Endodermal cell (in vitro differentiated cells): ENCODE results near the gene MEGF11. TPM values are rescaled to one million over a fixed set of nuclear protein-coding genes. Genes with fewer than 3 reads are reported as not detected.
A peak's percentile ranks its signal among the peaks of the same experiment; 100 is the strongest.

Experiments used
- DNase-seq: peaks from one replicate; pipeline ENCODE4 v3.0.0-alpha.2; 2017
- H3K27ac ChIP-seq: 2 replicates; pipeline ENCODE4 v1.5.1; 2013; ENCODE audit warnings: mild to moderate bottlenecking, low read depth, low read length, moderate library complexity
- H3K27me3 ChIP-seq: 2 replicates; pipeline ENCODE4 v1.6.1; 2013; ENCODE audit warnings: mild to moderate bottlenecking, low read length, moderate library complexity; ENCODE audit not compliant: insufficient read depth, control insufficient read depth, poor library complexity, severe bottlenecking
- H3K36me3 ChIP-seq: 2 replicates; pipeline ENCODE4 v1.7.0; 2013; ENCODE audit warnings: mild to moderate bottlenecking, low read length, moderate library complexity; ENCODE audit not compliant: control insufficient read depth, insufficient read depth
- H3K4me1 ChIP-seq: one replicate; pipeline ENCODE4 v1.7.0; 2013; ENCODE audit warnings: low read length; ENCODE audit not compliant: control insufficient read depth, insufficient read depth
- H3K4me3 ChIP-seq: 2 replicates; pipeline ENCODE4 v1.5.1; 2013; ENCODE audit warnings: mild to moderate bottlenecking, low read length, moderate library complexity
- H3K9ac ChIP-seq: 2 replicates; pipeline ENCODE4 v1.6.1; 2013; ENCODE audit warnings: mild to moderate bottlenecking, low read length, moderate library complexity; ENCODE audit not compliant: poor library complexity, severe bottlenecking; ENCODE audit errors: extremely low read depth
- H3K9me3 ChIP-seq: 2 replicates; pipeline ENCODE4 v1.6.1; 2013; ENCODE audit warnings: mild to moderate bottlenecking, low read length, moderate library complexity; ENCODE audit not compliant: control insufficient read depth
- H3K27ac Mint-ChIP-seq: 2 replicates; pipeline ENCODE4 v1.8.0; 2020; ENCODE audit warnings: mixed read lengths
- H3K27me3 Mint-ChIP-seq: 2 replicates; pipeline ENCODE4 v1.8.0; 2021; ENCODE audit warnings: mild to moderate bottlenecking, mixed read lengths; ENCODE audit not compliant: insufficient read depth
- H3K36me3 Mint-ChIP-seq: 2 replicates; pipeline ENCODE4 v1.8.0; 2020; ENCODE audit warnings: low read depth, mixed read lengths
- H3K4me1 Mint-ChIP-seq: 2 replicates; pipeline ENCODE4 v1.8.0; 2020; ENCODE audit warnings: mixed read lengths
- H3K4me3 Mint-ChIP-seq: 2 replicates; pipeline ENCODE4 v1.8.0; 2020; ENCODE audit warnings: mild to moderate bottlenecking, moderate library complexity, mixed read lengths
- H3K9me3 Mint-ChIP-seq: 2 replicates; pipeline ENCODE4 v1.8.0; 2020; ENCODE audit warnings: mild to moderate bottlenecking, mixed read lengths
- CTCF ChIP-seq: fragments of 200-600 bp; sonication (generic); conservative IDR thresholded peaks from 2 replicates; pipeline ENCODE4 v1.5.0; 2021; ENCODE audit warnings: antibody characterized with exemption, mild to moderate bottlenecking
- WGBS, 2 experiments: methylation state at CpG; one replicate each; pipeline versions ENCODE4 v1.1.5 to v1.1.7; 2013; ENCODE audit warnings: missing lambda C conversion rate in 2 of 2, mixed read lengths in 1 of 2; ENCODE audit not compliant: insufficient coverage in 1 of 2, insufficient read length in 1 of 2; 5-methylcytosine and 5-hydroxymethylcytosine counted together
- total RNA-seq, 2 donors: library from RNA; stranded (reverse); fragmentation: NEBNext Ultra II Directional in 1 of 2; extraction: Animal tissue kit (Norgen Biotek cat#: 25700) in 1 of 2; gene quantifications; 2 replicates in 1 of 2; 3 replicates in 1 of 2; pipeline ENCODE4 v1.2.1, GENCODE V29; 2021

Gene MEGF11
- total RNA-seq, 2 donors from 2014 or later = 0.73 to 1.2 TPM

- H3K4me3 Mint-ChIP-seq = no peak overlapping the region
- no peaks in the 10 kb centered on the region for H3K27me3 ChIP-seq
These were observed 34.5 kb upstream of the MEGF11 start for GRCh38 chr15:66288093-66288492.

GRCh38 chr15:66287461-66288057 is 34.0 kb upstream of the MEGF11 start:
- H3K9ac ChIP-seq = no peak overlapping the region
- H3K4me1 ChIP-seq = peaks cover 9% of the 10 kb centered on the region
- H3K4me3 Mint-ChIP-seq = no peak overlapping the region
- no peak for DNase-seq
- H3K36me3 Mint-ChIP-seq = no peaks in the 10 kb centered on the region
- H3K27ac Mint-ChIP-seq = no peak overlapping the region
- no peak overlapping the region for H3K4me3 ChIP-seq
- peak; percentile 80 for TF ChIP-seq CTCF
- H3K4me1 Mint-ChIP-seq = peaks cover 11% of the 10 kb centered on the region
- no peaks in the 10 kb centered on the region for H3K36me3 ChIP-seq
- WGBS, 2 experiments = 21% methylated on average over 6 of the region's 6 CpGs; no CpG with 5 or more reads in 1 of the 2 experiments
- no peaks in the 10 kb centered on the region for H3K27me3 ChIP-seq
- H3K27me3 Mint-ChIP-seq = peaks cover 3% of the 10 kb centered on the region
- H3K9me3 Mint-ChIP-seq = no peaks in the 10 kb centered on the region
- no peak overlapping the region for H3K27ac ChIP-seq
- no peaks in the 10 kb centered on the region for H3K9me3 ChIP-seq

More at GRCh38 chr15:66288093-66288492, 34.5 kb upstream of the MEGF11 start:
- Histone ChIP-seq H3K4me3 (no peak overlapping the region), H3K9me3 (no peaks in the 10 kb centered on the region), H3K36me3 (no peaks in the 10 kb centered on the region), H3K27ac (no peak overlapping the region), H3K9ac (no peak overlapping the region), H3K4me1 (peaks cover 9% of the 10 kb centered on the region)
- no peaks in the 10 kb centered on the region for H3K9me3 Mint-ChIP-seq
- H3K27ac Mint-ChIP-seq = no peak overlapping the region
- no peak for TF ChIP-seq CTCF
- no peaks in the 10 kb centered on the region for H3K36me3 Mint-ChIP-seq
- peaks cover 13% of the 10 kb centered on the region for H3K4me1 Mint-ChIP-seq
- peaks cover 3% of the 10 kb centered on the region for H3K27me3 Mint-ChIP-seq
- DNase-seq = no peak

GRCh38 chr15:66285533-66286280 is 32.2 kb upstream of the MEGF11 start:
- Mint-ChIP-seq H3K27ac (no peak overlapping the region), H3K4me3 (no peak overlapping the region), H3K36me3 (no peaks in the 10 kb centered on the region), H3K4me1 (peaks cover 6% of the 10 kb centered on the region), H3K9me3 (no peaks in the 10 kb centered on the region), H3K27me3 (peaks cover 3% of the 10 kb centered on the region)
- Histone ChIP-seq H3K27ac (no peak overlapping the region), H3K9ac (no peak overlapping the region), H3K4me1 (peaks cover 9% of the 10 kb centered on the region), H3K27me3 (no peaks in the 10 kb centered on the region), H3K36me3 (no peaks in the 10 kb centered on the region), H3K9me3 (no peaks in the 10 kb centered on the region), H3K4me3 (no peak overlapping the region)
- 93 to 97% methylated on average over 6 of the region's 6 CpGs for WGBS, 2 experiments
- no peak for TF ChIP-seq CTCF
- DNase-seq = no peak
